AG09309 (cell line): ENCODE measurements around the gene GPX3.

Experiments
- DNase-seq: peaks from one replicate; pipeline ENCODE4 v3.0.0-alpha.2; 2010; ENCODE audit warnings: low read depth
- H3K4me3 ChIP-seq: 2 replicates; pipeline ENCODE4 v1.5.1; 2011; ENCODE audit warnings: mild to moderate bottlenecking, low read depth, low read length, moderate library complexity; ENCODE audit not compliant: control insufficient read depth
- TF ChIP-seq, protein P1 (sequence below): IDR thresholded peaks from 2 replicates; pipeline ENCODE4 v1.5.1; 2011; ENCODE audit warnings: mild to moderate bottlenecking, low read depth, low read length, inconsistent platforms; ENCODE audit not compliant: insufficient read depth, control insufficient read depth; ENCODE audit errors: missing control alignments

GPX3 gene

DNA sequence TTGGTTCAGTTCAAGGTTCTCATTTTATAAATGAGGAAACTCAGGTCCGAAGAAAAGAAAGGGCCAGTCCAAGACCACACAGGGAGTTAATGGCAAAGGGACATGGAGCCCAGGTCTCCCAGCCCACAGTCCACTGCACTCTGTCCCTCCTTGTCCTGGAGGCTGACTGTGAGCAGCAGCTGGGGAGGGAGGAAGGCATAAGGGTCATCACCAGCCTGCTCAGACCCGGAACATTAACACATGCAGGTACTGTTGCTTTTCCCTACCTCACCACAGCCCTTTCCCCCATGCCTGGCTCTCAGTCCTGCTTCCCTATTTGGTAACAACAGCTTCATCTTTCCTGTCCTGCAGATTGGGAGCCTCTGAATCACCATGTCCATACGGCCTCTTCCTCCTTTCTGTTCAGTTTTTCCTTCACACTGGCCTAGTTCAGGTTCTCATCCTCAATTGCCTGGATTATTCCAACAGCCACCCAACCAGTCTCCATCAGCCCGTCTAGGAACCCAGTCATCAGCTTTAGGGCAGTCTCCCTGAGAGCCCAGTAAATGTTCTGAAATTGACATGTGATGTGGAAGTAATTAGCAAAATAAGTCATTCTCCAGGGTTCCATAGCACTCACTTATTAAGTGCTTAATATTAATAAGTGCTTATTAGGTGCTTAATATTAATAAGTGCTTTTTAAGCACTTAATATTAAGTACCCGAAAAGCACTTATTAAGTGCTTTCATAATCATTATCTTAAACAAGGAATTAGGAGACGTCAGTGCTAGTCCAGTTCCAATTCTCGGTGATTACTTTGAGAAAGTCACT, 4.3 kb downstream of the GPX3 start:
- DNase-seq = no peak
- TF ChIP-seq, protein P1, sequence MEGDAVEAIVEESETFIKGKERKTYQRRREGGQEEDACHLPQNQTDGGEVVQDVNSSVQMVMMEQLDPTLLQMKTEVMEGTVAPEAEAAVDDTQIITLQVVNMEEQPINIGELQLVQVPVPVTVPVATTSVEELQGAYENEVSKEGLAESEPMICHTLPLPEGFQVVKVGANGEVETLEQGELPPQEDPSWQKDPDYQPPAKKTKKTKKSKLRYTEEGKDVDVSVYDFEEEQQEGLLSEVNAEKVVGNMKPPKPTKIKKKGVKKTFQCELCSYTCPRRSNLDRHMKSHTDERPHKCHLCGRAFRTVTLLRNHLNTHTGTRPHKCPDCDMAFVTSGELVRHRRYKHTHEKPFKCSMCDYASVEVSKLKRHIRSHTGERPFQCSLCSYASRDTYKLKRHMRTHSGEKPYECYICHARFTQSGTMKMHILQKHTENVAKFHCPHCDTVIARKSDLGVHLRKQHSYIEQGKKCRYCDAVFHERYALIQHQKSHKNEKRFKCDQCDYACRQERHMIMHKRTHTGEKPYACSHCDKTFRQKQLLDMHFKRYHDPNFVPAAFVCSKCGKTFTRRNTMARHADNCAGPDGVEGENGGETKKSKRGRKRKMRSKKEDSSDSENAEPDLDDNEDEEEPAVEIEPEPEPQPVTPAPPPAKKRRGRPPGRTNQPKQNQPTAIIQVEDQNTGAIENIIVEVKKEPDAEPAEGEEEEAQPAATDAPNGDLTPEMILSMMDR = no peak
- H3K4me3 ChIP-seq = no peak overlapping the region

DNA sequence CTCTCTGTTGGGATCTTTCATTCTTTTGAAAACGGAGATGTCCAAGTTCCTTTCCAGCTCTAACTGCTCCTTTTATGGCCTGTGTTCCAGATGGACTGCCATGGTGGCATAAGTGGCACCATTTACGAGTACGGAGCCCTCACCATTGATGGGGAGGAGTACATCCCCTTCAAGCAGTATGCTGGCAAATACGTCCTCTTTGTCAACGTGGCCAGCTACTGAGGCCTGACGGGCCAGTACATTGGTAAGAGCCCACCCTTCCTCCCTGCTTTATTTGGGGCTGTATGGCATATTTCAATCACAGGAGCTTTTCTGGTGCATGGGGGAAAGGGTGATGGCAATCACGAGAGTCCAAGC, 4.8 kb downstream of the GPX3 start:
- DNase-seq = no peak
- H3K4me3 ChIP-seq = no peak overlapping the region
- TF ChIP-seq, protein P1 = no peak

DNA sequence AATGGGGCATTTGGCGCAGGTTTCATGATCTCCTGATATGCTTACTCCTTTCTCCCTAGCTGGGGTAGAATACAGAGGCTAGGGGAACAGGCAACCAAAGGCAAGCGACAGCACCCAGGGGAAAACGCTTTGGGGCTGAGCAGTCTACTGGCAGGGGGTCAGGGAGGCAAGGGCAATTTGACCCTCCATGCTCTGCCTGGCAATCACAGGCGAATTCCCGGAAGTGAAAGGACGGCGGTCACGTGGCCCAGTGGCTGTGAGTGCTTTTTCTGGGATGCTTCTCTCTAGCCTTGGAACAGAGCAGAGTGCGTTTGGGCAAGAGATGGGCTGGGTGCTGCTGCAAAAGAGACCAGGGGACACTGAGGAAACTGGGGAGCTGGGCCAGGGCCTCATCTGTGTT, 5.7 kb downstream of the GPX3 start:
- TF ChIP-seq, protein P1 = no peak

DNA sequence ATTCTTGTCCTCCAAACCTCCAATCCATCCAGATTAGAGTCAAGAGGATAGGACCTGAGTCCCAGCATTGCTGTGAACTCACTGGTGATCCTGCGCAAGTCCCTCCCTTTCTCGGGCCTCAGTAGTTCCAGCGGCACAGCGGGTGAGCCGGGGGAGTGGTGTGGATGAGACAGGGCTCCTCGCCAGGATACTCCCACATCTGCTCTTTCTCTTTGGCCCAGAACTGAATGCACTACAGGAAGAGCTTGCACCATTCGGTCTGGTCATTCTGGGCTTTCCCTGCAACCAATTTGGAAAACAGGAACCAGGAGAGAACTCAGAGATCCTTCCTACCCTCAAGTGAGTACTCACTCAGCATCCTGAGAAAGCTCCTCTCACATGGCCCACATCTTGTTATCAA, 6.3 kb downstream of the GPX3 start:
- TF ChIP-seq, protein P1 = no peak
- DNase-seq = no peak
- H3K4me3 ChIP-seq = no peak overlapping the region

More for the DNA sequence above, 5.7 kb downstream of the GPX3 start:
- H3K4me3 ChIP-seq = no peak overlapping the region
- DNase-seq = no peak

DNA sequence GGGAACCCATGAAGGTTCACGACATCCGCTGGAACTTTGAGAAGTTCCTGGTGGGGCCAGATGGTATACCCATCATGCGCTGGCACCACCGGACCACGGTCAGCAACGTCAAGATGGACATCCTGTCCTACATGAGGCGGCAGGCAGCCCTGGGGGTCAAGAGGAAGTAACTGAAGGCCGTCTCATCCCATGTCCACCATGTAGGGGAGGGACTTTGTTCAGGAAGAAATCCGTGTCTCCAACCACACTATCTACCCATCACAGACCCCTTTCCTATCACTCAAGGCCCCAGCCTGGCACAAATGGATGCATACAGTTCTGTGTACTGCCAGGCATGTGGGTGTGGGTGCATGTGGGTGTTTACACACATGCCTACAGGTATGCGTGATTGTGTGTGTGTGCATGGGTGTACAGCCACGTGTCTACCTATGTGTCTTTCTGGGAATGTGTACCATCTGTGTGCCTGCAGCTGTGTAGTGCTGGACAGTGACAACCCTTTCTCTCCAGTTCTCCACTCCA, 7.6 kb downstream of the GPX3 start:
- TF ChIP-seq, protein P1 = no peak
- no peak for DNase-seq
- no peak overlapping the region for H3K4me3 ChIP-seq

DNA sequence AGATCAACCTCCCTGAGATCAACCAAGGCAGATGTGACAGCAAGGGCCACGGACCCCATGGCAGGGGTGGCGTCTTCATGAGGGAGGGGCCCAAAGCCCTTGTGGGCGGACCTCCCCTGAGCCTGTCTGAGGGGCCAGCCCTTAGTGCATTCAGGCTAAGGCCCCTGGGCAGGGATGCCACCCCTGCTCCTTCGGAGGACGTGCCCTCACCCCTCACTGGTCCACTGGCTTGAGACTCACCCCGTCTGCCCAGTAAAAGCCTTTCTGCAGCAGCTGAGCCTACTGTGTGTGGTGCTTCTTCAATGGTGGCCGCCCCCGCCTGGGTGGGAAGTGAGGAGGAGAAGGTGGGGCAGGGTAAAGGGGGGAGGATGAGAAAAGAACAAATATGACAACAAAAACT, 8.3 kb downstream of the GPX3 start:
- H3K4me3 ChIP-seq = no peak overlapping the region
- no peak for DNase-seq
- TF ChIP-seq, protein P1 = no peak
